ENCODE results near the gene NEGR1.

GRCh38 chr1:71839876-71840275 lies 442.5 kb downstream of the NEGR1 start:
- TF ChIP-seq CTCF (conservative IDR thresholded peaks at IDR 0.05; ENCODE audit: low read length) (no peak), EZH2phosphoT487 (IDR thresholded peaks at IDR 0.05; ENCODE audit: borderline replicate concordance, low read depth, low read length) (no peak)

All from OCI-LY7 (cell line).